Nephron (organoid): ENCODE results near the gene CD2AP.

ENCODE experiments used
- H3K27ac Mint-ChIP-seq, 3 experiments: 2 replicates each; pipeline ENCODE4 v1.8.0; 2020; ENCODE audit warnings: mixed read lengths in 3 of 3, mild to moderate bottlenecking in 2 of 3, moderate library complexity in 1 of 3
- H3K27me3 Mint-ChIP-seq: 2 replicates; pipeline ENCODE4 v1.8.0; 2021; ENCODE audit warnings: low read depth, mild to moderate bottlenecking, moderate library complexity, mixed read lengths
- H3K36me3 Mint-ChIP-seq: 2 replicates; pipeline ENCODE4 v1.8.0; 2020; ENCODE audit warnings: low read depth, mixed read lengths
- H3K4me1 Mint-ChIP-seq: 2 replicates; pipeline ENCODE4 v1.8.0; 2020; ENCODE audit warnings: mixed read lengths
- H3K4me3 Mint-ChIP-seq, 3 experiments: 2 replicates each; pipeline ENCODE4 v1.8.0; 2020; ENCODE audit warnings: mild to moderate bottlenecking in 3 of 3, mixed read lengths in 3 of 3, moderate library complexity in 2 of 3
- H3K9me3 Mint-ChIP-seq: 2 replicates; pipeline ENCODE4 v1.8.0; 2020; ENCODE audit warnings: mixed read lengths
- CTCF ChIP-seq, 3 experiments: fragments of 200-600 bp; sonication (generic); IDR thresholded peaks; one replicate each; pipeline ENCODE4 v1.5.0; 2021; ENCODE audit warnings: antibody characterized with exemption in 3 of 3; ENCODE audit not compliant: unreplicated experiment in 3 of 3

CD2AP gene

GRCh38 chr6:47520282-47520681 lies 42.7 kb downstream of the CD2AP start:
- Mint-ChIP-seq H3K36me3 (peaks cover 25% of the 10 kb centered on the region), H3K4me3 (no peak overlapping the region), H3K27me3 (no peaks in the 10 kb centered on the region), H3K9me3 (no peaks in the 10 kb centered on the region), H3K4me1 (peaks cover 4% of the 10 kb centered on the region), H3K27ac (no peak overlapping the region)
- no peak for TF ChIP-seq CTCF (IDR thresholded peaks at IDR 0.05; ENCODE audit: unreplicated experiment in 3 of 3)

DNA sequence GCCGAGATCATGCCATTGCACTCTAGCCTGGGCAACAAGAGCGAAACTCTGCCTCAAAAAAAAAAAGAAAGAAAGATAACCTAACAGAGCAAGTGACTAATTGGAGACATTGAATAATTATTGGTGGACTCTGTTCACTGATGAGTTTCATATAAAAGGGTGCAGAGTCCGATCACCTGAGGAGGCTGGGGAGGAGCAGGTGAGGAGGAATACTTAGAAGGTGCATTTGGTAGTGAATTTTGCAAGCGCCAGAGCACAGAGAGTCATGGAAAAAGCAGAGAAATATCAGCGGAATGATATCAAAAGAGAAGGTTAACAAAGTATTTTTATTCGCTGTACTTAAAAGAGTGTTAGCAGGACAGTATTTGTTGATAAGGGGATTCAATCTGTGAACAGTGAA lies 44.4 kb downstream of the CD2AP start:
- Mint-ChIP-seq H3K36me3 (peaks cover 22% of the 10 kb centered on the region), H3K27me3 (no peaks in the 10 kb centered on the region), H3K27ac (no peak overlapping the region), H3K4me3 (no peak overlapping the region), H3K9me3 (no peaks in the 10 kb centered on the region), H3K4me1 (peaks cover 4% of the 10 kb centered on the region)
- TF ChIP-seq CTCF (IDR thresholded peaks at IDR 0.05; ENCODE audit: unreplicated experiment in 3 of 3), result no peak

DNA sequence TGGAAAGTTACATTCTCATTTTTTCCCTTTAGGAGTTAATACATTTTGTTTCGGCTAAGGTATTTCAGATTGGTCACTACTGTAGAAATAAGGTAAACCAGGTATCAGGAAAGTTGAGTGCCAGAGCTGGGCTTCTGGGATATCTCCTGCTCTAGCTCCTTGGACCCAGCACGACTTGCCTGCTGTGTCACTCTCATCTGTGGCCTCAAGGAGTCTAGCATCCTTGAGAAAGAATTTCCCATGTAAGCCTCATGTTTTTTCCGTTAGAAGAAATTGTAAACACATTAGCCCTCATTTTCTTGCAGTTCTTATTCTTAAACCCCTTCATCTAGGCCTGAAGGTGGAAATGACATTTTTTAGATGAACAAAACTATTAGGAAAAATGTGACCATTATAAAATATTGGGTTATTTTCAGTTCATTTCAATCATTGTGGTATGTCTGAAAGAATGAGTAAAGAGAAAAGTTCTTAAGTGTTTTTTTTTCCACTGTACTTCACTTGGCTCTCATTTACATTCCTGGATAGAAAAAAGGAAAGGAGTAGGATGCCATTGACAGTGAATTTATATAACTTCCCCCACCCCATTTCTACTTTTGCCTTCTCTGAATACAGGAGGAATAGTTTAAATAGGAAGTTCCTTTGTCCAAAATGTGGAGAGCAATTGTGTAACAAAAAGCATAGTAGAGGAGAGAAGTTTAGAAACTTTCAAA lies 46.7 kb downstream of the CD2AP start:
- Mint-ChIP-seq H3K36me3 (peaks cover 34% of the 10 kb centered on the region), H3K4me3 (no peak overlapping the region), H3K27ac (peak overlapping the region in 1 of 3 experiments; percentile 13), H3K27me3 (no peaks in the 10 kb centered on the region), H3K9me3 (peaks cover 10% of the 10 kb centered on the region), H3K4me1 (peaks cover 4% of the 10 kb centered on the region)
- no peak for TF ChIP-seq CTCF (IDR thresholded peaks at IDR 0.05; ENCODE audit: unreplicated experiment in 3 of 3)

- Mint-ChIP-seq H3K4me3 (no peak overlapping the region), H3K4me1 (peaks cover 4% of the 10 kb centered on the region), H3K27ac (no peak overlapping the region), H3K9me3 (peaks cover 10% of the 10 kb centered on the region), H3K27me3 (no peaks in the 10 kb centered on the region), H3K36me3 (peaks cover 40% of the 10 kb centered on the region)
- TF ChIP-seq CTCF (IDR thresholded peaks at IDR 0.05; ENCODE audit: unreplicated experiment in 3 of 3), result no peak
Measured at GRCh38 chr6:47525330-47526057, 47.9 kb downstream of the CD2AP start.

DNA sequence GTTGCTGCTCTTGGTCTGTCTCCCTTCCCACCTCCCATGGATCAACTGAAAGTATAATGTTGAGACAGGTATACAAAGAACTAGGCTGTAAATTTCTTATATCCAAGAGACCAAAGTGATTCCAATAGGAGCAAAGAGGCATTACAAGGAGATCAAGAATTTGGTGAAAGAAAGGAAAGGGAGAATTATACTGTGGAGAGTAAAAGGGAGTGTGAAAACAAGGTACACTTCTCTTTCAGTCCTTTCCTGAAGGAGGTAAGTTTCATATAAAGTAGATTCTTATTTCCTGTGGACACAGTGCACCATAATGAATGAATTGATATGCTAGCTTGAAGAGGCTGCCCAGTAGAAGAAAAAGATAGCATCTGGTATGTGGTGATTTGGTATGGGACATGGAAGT lies 49.7 kb downstream of the CD2AP start:
- H3K27ac Mint-ChIP-seq, result no peak overlapping the region
- peaks cover 44% of the 10 kb centered on the region for H3K36me3 Mint-ChIP-seq
- H3K27me3 Mint-ChIP-seq, result no peaks in the 10 kb centered on the region
- peaks cover 10% of the 10 kb centered on the region for H3K9me3 Mint-ChIP-seq
- no peak for TF ChIP-seq CTCF (IDR thresholded peaks at IDR 0.05; ENCODE audit: unreplicated experiment in 3 of 3)
- peaks cover 4% of the 10 kb centered on the region for H3K4me1 Mint-ChIP-seq
- no peak overlapping the region for H3K4me3 Mint-ChIP-seq
